AG09309 (cell line): ENCODE results near the gene TCERG1L.

Source experiments
- DNase-seq: peaks from one replicate; pipeline ENCODE4 v3.0.0-alpha.2; 2010; ENCODE audit warnings: low read depth
- H3K4me3 ChIP-seq: 2 replicates; pipeline ENCODE4 v1.5.1; 2011; ENCODE audit warnings: mild to moderate bottlenecking, low read depth, low read length, moderate library complexity; ENCODE audit not compliant: control insufficient read depth
- TF ChIP-seq, protein P1 (sequence below): IDR thresholded peaks from 2 replicates; pipeline ENCODE4 v1.5.1; 2011; ENCODE audit warnings: mild to moderate bottlenecking, low read depth, low read length, inconsistent platforms; ENCODE audit not compliant: insufficient read depth, control insufficient read depth; ENCODE audit errors: missing control alignments

TCERG1L gene

GRCh38 chr10:131184503-131184902, 127.0 kb downstream of the TCERG1L start:
- TF ChIP-seq, protein P1, sequence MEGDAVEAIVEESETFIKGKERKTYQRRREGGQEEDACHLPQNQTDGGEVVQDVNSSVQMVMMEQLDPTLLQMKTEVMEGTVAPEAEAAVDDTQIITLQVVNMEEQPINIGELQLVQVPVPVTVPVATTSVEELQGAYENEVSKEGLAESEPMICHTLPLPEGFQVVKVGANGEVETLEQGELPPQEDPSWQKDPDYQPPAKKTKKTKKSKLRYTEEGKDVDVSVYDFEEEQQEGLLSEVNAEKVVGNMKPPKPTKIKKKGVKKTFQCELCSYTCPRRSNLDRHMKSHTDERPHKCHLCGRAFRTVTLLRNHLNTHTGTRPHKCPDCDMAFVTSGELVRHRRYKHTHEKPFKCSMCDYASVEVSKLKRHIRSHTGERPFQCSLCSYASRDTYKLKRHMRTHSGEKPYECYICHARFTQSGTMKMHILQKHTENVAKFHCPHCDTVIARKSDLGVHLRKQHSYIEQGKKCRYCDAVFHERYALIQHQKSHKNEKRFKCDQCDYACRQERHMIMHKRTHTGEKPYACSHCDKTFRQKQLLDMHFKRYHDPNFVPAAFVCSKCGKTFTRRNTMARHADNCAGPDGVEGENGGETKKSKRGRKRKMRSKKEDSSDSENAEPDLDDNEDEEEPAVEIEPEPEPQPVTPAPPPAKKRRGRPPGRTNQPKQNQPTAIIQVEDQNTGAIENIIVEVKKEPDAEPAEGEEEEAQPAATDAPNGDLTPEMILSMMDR, result no peak
- no peak for DNase-seq

DNA sequence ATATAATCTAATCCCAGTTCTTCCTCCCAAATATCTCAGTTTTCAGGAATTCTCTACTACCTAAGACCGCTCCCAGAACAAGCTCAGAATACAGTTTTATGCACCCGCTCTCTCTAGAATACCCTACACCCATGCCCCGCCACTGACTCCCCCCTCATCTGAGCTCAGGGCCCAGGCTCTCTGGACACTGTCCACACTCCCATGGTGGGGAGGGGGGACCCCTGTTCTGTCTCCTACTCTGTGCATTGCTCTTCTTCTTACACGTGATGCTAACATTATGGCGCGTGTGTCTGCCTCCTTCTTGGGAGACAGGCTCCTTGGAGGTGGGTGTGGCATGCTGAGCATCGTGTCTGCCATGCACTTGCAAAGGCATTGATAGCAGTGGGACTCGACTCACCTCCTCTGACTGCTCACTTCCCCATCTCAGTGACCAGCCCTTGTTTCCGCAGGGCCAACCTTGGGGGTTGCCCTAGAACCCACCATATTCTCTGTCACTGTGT, 127.9 kb downstream of the TCERG1L start:
- TF ChIP-seq, protein P1, result no peak
- no peak for DNase-seq
- no peak overlapping the region for H3K4me3 ChIP-seq

More at GRCh38 chr10:131184503-131184902, 127.0 kb downstream of the TCERG1L start:
- H3K4me3 ChIP-seq, result no peak overlapping the region

- DNase-seq, result no peak
- no peak overlapping the region for H3K4me3 ChIP-seq
- TF ChIP-seq, protein P1, result no peak
These were observed 130.1 kb downstream of the TCERG1L start for GRCh38 chr10:131181456-131181855.

DNA sequence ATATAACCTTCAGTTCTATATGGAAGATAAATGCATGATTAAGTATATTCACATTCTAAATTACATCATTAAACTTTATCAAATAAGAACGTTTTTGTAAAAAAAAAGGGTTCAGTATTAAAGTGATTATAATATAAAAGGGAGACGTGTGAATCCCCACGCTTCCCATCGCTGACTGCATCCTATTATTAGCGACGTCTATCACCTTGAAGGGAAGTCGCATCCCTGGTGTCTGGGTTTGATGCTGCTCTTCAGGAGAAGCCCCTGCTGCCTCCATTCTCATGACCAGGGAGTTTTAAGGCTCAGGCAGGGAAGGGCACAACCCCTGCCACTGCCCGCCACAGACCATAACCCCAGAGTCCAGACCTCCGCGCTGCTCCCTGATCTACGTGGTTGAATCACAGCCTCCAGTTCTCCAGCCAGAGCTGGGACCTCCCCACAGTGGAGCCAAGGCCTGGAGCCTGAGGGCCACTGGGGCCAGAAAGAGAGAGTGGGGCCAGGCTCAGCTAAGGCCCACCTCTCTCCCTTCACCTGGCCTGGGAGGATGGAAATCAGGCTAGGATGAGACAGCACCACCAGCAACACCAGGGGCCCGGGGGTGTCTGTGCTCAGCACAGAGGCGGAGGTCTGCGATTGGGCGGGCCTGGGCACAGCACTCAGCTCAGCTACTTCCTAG, 130.6 kb downstream of the TCERG1L start:
- H3K4me3 ChIP-seq, result no peak overlapping the region
- DNase-seq, result no peak
- TF ChIP-seq, protein P1, result no peak

DNA sequence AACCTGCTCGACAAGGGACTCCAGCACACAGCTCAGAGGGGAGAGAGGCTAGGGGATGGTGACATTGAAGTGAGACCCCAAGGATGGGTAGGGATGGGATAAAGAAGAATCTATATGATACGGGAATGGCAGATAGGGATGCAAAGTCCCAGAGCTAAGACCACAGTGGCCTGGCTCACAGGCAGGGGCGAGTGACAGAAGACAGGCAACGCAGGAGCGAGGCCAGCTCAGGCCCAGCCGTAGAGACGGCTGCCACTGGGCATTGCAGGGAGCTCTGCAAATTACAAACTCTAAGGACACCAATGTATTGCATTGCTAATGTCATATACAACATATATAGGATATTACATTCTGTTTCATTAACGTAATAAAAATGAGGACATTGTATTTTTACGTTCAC, 131.4 kb downstream of the TCERG1L start:
- no peak for DNase-seq
- TF ChIP-seq, protein P1, result no peak
- H3K4me3 ChIP-seq, result no peak overlapping the region

- no peak for DNase-seq
- TF ChIP-seq, protein P1, result no peak
These were observed 132.2 kb downstream of the TCERG1L start for GRCh38 chr10:131179361-131179760.

More at GRCh38 chr10:131179361-131179760, 132.2 kb downstream of the TCERG1L start:
- H3K4me3 ChIP-seq, result no peak overlapping the region
